Measurements from ENCODE around the gene NEUROG1. TPM values are rescaled to one million over a fixed set of nuclear protein-coding genes. Genes with fewer than 3 reads are reported as not detected.

Gene NEUROG1
- total and polyA plus RNA-seq, 2 of the 13 experiments (the other 11 are each of a cell fraction or from before 2014, with no cell fraction given) = not detected

GRCh38 chr5:135489466-135490244, 46.1 kb downstream of the NEUROG1 start (continued):
- 0 out of 2 replicates have a peak, but pooled peaks have one; percentile 26 for TF ChIP-seq ZNF800 (CRISPR knock-in tag; IDR thresholded peaks at IDR 0.05)
- TF ChIP-seq HOXA3 (CRISPR knock-in tag; IDR thresholded peaks at IDR 0.05) = peak; percentile 68
- no peak for TF ChIP-seq KLF6 (CRISPR knock-in tag; IDR thresholded peaks at IDR 0.05)
- TF ChIP-seq ZNF263 (CRISPR knock-in tag; IDR thresholded peaks at IDR 0.05) = 0 out of 2 replicates have a peak, but pooled peaks have one; percentile 11
- TF ChIP-seq, protein P1, sequence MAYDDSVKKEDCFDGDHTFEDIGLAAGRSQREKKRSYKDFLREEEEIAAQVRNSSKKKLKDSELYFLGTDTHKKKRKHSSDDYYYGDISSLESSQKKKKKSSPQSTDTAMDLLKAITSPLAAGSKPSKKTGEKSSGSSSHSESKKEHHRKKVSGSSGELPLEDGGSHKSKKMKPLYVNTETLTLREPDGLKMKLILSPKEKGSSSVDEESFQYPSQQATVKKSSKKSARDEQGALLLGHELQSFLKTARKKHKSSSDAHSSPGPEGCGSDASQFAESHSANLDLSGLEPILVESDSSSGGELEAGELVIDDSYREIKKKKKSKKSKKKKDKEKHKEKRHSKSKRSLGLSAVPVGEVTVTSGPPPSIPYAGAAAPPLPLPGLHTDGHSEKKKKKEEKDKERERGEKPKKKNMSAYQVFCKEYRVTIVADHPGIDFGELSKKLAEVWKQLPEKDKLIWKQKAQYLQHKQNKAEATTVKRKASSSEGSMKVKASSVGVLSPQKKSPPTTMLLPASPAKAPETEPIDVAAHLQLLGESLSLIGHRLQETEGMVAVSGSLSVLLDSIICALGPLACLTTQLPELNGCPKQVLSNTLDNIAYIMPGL (CRISPR knock-in tag; IDR thresholded peaks at IDR 0.05; ENCODE audit: borderline replicate concordance in 1 of 2, low read depth in 1 of 2) = no peak
- no peak for TF ChIP-seq ZNF34 (CRISPR knock-in tag; IDR thresholded peaks at IDR 0.05; ENCODE audit: borderline replicate concordance)
- peak; percentile 75; the same call in 1 of the 2 replicates for TF ChIP-seq SOX13 (IDR thresholded peaks at IDR 0.05)
- peak in 1 of 2 experiments; percentile 81; a peak in 2 of 4 replicates for TF ChIP-seq SOX13 (CRISPR knock-in tag; conservative IDR thresholded peaks at IDR 0.05 in 1 of 2, IDR thresholded peaks at IDR 0.05 in 1 of 2)
- 0 out of 2 replicates have a peak, but pooled peaks have one; percentile 26 for TF ChIP-seq RCOR2 (CRISPR knock-in tag; IDR thresholded peaks at IDR 0.05)
- TF ChIP-seq RFX1 (IDR thresholded peaks at IDR 0.05) = no peak
- peak; percentile 58; the same call in 1 of the 2 replicates for TF ChIP-seq RXRA (CRISPR knock-in tag; IDR thresholded peaks at IDR 0.05)
- no peak for TF ChIP-seq CBFB (CRISPR knock-in tag; IDR thresholded peaks at IDR 0.05)
- no peak for TF ChIP-seq ZNF292 (CRISPR knock-in tag; IDR thresholded peaks at IDR 0.05; ENCODE audit: borderline replicate concordance, low read depth)
- TF ChIP-seq, protein P2, sequence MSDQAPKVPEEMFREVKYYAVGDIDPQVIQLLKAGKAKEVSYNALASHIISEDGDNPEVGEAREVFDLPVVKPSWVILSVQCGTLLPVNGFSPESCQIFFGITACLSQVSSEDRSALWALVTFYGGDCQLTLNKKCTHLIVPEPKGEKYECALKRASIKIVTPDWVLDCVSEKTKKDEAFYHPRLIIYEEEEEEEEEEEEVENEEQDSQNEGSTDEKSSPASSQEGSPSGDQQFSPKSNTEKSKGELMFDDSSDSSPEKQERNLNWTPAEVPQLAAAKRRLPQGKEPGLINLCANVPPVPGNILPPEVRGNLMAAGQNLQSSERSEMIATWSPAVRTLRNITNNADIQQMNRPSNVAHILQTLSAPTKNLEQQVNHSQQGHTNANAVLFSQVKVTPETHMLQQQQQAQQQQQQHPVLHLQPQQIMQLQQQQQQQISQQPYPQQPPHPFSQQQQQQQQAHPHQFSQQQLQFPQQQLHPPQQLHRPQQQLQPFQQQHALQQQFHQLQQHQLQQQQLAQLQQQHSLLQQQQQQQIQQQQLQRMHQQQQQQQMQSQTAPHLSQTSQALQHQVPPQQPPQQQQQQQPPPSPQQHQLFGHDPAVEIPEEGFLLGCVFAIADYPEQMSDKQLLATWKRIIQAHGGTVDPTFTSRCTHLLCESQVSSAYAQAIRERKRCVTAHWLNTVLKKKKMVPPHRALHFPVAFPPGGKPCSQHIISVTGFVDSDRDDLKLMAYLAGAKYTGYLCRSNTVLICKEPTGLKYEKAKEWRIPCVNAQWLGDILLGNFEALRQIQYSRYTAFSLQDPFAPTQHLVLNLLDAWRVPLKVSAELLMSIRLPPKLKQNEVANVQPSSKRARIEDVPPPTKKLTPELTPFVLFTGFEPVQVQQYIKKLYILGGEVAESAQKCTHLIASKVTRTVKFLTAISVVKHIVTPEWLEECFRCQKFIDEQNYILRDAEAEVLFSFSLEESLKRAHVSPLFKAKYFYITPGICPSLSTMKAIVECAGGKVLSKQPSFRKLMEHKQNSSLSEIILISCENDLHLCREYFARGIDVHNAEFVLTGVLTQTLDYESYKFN (CRISPR knock-in tag; conservative IDR thresholded peaks at IDR 0.05) = peak; percentile 67
- TF ChIP-seq ZNF609 (CRISPR knock-in tag; IDR thresholded peaks at IDR 0.05; ENCODE audit: borderline replicate concordance) = peak; percentile 89
- peak; percentile 87 for TF ChIP-seq ZBTB7B (CRISPR knock-in tag; IDR thresholded peaks at IDR 0.05)
